ENCODE data around the gene CTBP2.

The CTBP2 gene

GRCh38 chr10:125159932-125160855, at the start of gene CTBP2:
Gene CTBP2 (minus strand): TSS chr10:125160563.
- no peak for DNase-seq (ENCODE audit: low read depth)

- DNase-seq (ENCODE audit: low read depth): no peak
Measured at GRCh38 chr10:125209591-125210355, 49.4 kb upstream of the CTBP2 start.

DNA sequence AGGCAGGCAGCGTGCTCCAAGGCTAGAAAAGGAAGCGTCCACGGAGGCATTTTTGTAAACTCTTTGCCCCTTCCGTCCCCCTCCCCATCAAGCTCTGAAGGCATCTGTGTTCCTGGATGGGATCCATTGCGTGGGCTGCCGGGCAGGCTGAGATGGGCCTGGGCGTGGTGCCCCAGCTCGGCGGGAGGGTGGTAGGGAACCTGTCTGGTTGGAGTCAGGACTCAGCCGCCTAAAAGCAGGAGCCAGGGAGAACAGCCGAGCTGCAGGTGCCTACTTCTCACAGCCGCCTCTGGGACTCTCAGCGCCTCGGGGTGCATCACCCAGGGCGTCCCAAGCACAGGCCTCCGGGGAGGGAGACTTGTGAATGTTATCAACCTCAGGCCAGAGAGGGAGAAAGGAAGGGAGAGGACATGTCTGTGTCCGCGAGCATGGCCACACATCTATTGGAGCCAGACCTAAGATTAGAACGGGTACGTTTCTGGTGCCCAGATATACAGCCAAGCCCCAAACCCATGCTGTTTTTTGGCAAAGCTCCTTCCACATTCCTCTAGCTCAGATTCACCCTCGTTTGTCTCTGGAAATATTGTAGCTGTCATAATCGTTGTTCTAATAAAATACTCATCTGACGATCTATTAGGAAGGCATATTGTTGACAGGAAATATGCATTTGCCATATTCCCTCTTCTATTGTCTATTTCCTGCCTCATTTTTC, 48.6 kb upstream of the CTBP2 start:
- no peak for DNase-seq (ENCODE audit: low read depth)

DNA sequence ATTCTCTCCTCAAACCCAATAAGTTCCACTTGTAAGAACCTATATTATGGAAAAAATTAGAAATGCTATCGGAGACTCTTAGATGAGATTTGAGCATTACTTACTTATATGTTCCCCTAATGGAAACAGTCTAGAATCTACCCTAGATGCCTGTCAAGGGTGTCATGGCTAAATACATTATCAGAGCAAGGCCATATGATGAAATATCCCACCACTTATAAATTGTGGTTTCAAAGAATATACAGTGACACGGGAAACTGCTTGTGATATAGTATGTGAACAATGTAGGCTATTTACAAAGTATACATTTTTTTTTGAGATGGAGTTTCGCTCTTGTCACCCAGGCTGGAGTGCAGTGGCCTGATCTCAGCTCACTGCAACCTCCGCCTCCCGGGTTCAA, 46.3 kb upstream of the CTBP2 start:
- DNase-seq (ENCODE audit: low read depth): no peak

DNA sequence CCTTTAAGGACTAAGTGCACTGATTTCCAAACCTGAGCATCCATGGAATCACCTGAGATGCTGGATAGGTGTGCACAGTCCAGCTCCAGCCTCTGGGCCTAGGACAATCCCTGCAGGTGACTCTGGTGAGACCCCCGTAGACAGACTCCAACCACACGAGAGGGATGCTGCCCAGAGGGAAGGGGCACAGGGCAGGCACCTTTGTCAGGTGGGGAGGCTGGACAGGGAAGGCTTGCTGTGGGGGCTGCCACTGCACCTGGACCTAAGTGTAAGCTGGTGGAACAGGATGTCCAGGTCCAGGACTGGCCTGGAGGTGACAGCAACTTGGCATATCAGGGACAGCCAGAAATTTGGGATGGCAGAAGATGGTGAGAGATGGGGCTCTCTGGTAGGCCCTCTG, 45.1 kb upstream of the CTBP2 start:
- no peak for DNase-seq (ENCODE audit: low read depth)

DNA sequence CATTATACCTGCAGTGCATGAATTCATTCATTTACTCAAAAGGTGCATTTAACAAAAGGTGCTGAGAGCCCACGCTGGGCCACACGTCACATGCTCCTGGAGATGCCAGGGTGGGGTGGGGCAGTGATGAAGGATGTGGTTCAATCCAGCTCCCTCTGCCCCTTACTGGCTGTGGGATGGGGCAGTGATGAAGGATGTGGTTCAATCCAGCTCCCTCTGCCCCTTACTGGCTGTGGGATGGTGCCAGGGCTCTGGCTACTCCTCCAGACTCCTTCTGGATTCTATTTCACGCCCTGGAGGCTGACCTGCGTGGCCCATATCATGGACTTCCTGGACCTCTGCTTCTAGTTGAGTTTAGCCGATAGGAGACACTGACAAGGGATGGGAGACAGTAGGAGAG, 44.0 kb upstream of the CTBP2 start:
- DNase-seq (ENCODE audit: low read depth): no peak

DNA sequence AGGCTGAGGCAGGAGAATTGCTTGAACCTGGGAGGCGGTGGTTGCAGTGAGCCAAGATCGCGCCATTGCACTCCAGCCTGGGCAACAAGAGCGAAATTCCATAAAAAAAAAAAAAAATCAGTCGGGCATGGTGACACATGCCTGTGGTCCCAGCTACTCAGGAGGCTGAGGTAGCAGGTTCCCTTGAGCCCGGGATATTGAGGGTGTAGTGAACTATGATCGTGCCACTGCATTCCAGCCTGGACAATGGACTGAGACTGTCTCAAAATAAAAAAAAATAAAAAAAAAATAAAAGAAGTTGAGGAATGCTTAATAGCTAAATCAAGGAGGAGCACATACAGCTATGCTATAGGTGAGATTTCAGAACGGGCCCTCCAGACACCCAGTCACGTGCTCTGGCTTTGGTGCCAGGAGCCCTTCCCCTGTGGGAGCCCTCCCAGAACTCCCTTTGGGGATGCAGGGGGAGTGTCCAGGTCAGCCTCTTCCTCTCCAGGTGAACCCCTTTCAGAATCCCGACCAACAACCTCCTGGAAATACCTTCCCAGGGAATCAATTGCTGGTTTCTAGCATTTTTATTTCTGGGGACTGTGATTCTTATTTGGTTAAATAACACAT, 42.9 kb upstream of the CTBP2 start:
- no peak for DNase-seq (ENCODE audit: low read depth)

DNA sequence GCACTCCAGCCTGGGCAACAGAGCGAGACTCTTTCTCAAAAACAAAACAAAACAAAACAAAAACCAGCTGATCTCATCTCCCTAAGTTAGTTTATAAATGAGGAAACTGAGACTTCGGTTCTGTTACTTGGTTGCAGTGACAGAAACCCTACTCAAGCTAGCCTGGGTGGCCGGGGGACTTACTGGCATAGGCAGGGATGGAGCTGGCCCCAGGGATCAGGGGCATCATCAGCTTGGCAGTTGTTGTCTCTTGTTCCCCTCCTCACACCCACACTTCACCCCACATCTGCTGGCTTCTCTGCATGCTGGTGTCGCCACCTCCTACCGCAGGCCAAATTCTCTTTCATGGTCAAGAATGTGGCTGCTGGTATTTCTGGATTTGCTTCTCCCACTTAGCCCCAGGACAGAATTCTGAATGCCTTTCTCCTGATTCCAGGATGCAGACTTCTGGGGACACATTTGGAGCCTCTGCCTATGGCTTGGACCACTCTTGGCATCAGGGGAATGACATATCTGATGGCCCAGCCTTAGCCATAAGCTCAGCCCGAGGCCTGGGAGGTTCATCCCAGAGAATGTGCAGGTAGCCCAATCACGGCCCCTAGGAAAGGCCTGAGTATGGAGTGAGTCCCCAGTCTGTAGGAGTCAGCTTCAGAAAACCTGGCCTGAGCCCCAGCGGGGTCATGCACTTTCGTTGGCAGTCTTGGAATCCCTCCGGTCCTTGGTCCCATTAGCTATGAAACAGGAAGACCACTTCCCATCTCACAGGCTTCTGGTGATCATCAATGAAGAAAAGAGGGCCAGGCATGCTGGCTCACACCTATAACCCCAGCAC, 41.6 kb upstream of the CTBP2 start:
- no peak for DNase-seq (ENCODE audit: low read depth)

GRCh38 chr10:125201108-125201524, 40.8 kb upstream of the CTBP2 start:
- DNase-seq (ENCODE audit: low read depth): no peak

GRCh38 chr10:125200396-125200795, 40.0 kb upstream of the CTBP2 start:
- DNase-seq (ENCODE audit: low read depth): no peak

DNA sequence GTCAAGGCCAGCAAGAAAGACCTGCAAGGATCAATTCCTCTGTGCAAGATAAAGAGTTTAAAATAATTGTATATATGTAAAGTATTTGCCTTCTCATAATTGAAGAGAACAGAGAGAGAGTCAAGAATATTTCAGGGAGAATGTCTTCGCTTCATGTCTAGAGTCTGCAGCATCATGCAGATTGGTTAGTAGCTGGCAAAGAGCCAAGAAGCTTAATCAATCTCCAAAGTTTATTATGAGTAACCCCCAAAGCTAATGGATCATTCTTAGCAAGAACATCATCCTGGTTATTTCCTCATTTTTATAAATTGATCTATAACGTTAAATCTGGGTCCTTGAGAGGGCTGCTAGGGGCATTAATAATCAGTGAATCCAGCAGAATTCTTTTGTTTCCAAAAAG, 38.9 kb upstream of the CTBP2 start:
- no peak for DNase-seq (ENCODE audit: low read depth)

DNA sequence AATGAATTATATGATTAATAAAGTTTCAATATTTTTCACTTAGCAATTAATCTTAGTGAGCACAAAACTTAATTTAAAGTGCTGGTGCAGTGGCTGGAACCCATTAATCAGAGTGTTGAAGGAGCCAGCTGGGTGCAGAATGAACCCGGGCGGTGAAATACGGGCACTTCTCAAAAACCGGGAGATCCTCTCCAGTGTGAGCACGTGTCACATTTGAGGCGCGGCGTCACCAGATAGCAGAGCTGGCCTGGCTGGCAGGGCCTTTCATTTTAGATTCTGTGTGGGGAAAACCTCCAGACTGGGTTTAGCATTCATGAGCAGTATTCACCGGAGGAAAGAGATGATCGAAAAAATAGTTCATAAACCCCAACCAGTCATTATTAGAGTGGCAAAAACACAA, 34.5 kb upstream of the CTBP2 start:
- DNase-seq (ENCODE audit: low read depth): no peak

DNA sequence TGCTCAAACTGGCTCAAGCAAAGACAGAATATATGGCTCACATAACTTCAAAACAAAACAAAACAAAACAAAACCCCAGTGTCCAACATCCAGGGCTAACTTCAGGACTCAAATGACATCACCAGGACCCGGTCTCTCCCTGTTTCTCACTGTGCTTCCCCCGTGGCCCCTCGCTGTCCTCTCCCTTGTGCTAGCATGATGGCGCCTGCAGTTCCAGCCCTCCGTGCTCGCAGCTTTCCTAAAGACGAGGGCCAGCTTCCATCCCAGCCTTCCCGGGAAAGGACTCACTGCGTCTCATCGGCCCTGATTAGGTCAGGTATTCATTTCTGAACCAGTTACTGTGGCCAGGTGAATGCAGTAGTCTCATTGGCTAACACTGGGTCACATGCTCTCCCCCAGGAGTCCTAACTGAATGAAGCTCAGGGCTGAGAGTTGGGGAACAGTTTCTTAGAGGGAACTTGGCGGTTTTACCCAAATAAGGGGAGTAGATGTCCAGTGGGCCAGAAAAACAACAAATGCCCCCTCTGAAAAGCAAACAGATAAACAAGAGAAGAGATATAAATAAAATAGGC, 33.0 kb upstream of the CTBP2 start:
- DNase-seq (ENCODE audit: low read depth): no peak

DNA sequence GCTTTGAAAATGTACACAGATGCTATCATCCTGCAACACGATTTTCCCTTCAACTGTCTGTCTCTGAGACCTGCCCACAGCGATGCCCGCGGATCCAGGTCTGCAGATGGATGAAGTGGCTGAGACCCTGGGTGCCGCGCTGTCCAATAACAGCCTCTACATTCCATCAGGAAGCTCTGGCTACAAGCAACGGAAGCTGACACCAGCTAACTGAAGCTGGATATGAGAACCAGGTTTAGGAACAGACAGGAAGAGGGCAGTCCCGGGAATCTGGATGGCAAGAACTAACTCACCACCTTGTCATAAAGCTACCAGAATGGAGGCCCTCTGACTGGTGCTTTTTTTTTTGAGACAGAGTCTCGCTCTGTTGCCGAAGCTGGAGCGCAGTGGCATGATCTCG, 32.3 kb upstream of the CTBP2 start:
- no peak for DNase-seq (ENCODE audit: low read depth)

GRCh38 chr10:125192005-125192404, 31.6 kb upstream of the CTBP2 start:
- DNase-seq (ENCODE audit: low read depth): no peak

- no peak for DNase-seq (ENCODE audit: low read depth)
Measured at GRCh38 chr10:125190946-125191345, 30.6 kb upstream of the CTBP2 start.

DNA sequence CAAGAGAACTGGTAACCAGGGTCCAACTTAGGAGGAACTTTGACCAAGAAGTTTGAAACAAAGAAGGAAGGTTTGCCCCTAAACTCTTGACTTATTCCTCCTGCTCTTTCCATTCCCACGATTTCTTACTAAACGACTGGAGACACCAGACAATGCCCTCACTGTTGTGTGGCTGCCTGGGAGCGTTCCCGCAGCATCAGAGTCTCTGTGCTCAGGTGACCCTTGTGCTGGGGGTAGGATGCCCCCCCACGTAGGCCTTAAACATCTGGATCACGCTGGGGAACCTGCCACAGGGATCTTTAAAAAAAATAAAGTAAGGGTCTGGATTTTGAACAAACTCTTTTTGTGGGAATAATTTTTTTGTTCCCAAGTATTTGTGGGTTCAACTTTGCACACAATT, 30.1 kb upstream of the CTBP2 start:
- no peak for DNase-seq (ENCODE audit: low read depth)

- no peak for DNase-seq (ENCODE audit: low read depth)
Measured at GRCh38 chr10:125189162-125189561, 28.8 kb upstream of the CTBP2 start.

DNA sequence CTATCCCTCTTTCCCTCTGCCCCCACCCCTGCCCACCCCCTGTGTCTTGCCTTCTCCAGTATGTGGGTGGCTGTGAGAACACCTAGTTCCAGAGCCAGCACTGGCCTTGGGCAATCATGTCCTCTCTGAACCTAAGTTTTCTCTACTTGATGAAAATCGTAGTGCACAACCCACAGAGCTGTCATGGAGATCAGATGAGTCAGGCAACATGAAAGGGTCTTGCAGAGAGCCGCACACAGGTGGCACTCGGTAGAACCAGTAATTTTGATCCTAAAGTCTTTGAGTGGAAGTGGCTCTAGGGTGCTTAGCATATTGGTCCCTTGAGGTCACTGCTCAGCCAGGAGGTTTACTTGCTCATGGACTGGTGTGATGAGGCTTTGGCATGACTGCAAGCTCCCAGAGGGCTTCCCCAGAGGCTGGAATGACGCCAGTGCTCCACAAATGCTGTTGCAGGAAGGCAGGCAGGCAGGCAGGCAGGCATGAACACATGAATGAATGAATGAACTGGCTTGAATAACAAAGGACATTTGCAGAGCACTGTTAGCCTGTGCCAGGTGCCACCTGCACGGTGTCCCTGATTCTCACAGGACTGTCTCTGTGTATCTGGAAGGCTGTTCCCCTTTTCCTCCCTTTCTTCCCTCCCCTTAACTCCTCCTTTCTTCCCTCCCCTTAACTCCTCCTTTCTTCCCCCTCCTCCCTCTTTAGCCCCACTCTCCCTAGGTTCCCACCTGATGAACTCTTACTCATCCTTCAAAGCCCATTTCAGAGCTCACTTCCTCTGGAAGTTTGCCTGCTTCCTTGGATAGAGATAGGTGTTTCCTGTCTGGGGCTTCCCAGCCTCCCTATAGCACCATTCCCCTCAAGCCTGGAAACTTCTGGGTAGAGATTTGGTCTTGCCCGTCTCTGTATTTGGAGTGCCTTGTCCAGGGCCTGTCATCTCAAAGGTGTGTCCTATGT, 27.2 kb upstream of the CTBP2 start:
- DNase-seq (ENCODE audit: low read depth): no peak

Data from stimulated activated CD8-positive, alpha-beta memory T cell treated with anti-CD3 and anti-CD28 coated beads, Interleukin-12 subunit alpha, Interleukin-12 subunit beta, amount 100 ng/mL, for 4 hours (primary cell).